EH (cell line): ENCODE measurements around the gene SLC38A5.
A peak's percentile ranks its signal among the peaks of the same experiment; 100 is the strongest.

ENCODE experiments used
- DNase-seq: peaks from one replicate; pipeline ENCODE4 v3.0.0-alpha.2; 2015; ENCODE audit warnings: low read depth

The SLC38A5 gene

GRCh38 chrX:48491809-48492208 lies 21.7 kb upstream of the SLC38A5 start:
- no peak for DNase-seq

- DNase-seq, result peak; percentile 38
Observed at GRCh38 chrX:48490661-48491060, 20.6 kb upstream of the SLC38A5 start.

- no peak for DNase-seq
Observed at GRCh38 chrX:48489892-48490291, 19.8 kb upstream of the SLC38A5 start.

GRCh38 chrX:48489296-48489695 lies 19.2 kb upstream of the SLC38A5 start:
- DNase-seq, result no peak

GRCh38 chrX:48488034-48488433 lies 18.0 kb upstream of the SLC38A5 start:
- DNase-seq, result no peak

- DNase-seq, result peak; percentile 97
Observed at GRCh38 chrX:48487362-48487798, 17.3 kb upstream of the SLC38A5 start.

GRCh38 chrX:48482526-48482925 lies 12.5 kb upstream of the SLC38A5 start:
- no peak for DNase-seq

- DNase-seq, result no peak
Observed at GRCh38 chrX:48480583-48480982, 10.5 kb upstream of the SLC38A5 start.

- DNase-seq, result no peak
Observed at GRCh38 chrX:48480142-48480541, 10.1 kb upstream of the SLC38A5 start.

- DNase-seq, result no peak
Observed at GRCh38 chrX:48478806-48479205, 8.7 kb upstream of the SLC38A5 start.

GRCh38 chrX:48477960-48478755 lies 8.1 kb upstream of the SLC38A5 start:
- no peak for DNase-seq

- DNase-seq, result no peak
Observed at GRCh38 chrX:48476919-48477318, 6.9 kb upstream of the SLC38A5 start.

- peak; percentile 95 for DNase-seq
Observed at GRCh38 chrX:48475774-48476577, 5.9 kb upstream of the SLC38A5 start, which contains the start of gene FTSJ1. Gene FTSJ1 (plus strand): TSS chrX:48476199. CDS start chrX:48478048, 1,849 bp downstream.

- peak; percentile 3 for DNase-seq
Observed at GRCh38 chrX:48475296-48475695, 5.2 kb upstream of the SLC38A5 start.

- DNase-seq, result no peak
Observed at GRCh38 chrX:48474581-48474980, 4.5 kb upstream of the SLC38A5 start.

GRCh38 chrX:48474127-48474526 lies 4.1 kb upstream of the SLC38A5 start:
- DNase-seq, result peak; percentile 29

GRCh38 chrX:48473704-48473990 lies 3.6 kb upstream of the SLC38A5 start:
- DNase-seq, result no peak

GRCh38 chrX:48472851-48473703 lies 3.0 kb upstream of the SLC38A5 start:
- DNase-seq, result peak; percentile 14

- DNase-seq, result no peak
Observed at GRCh38 chrX:48472225-48472624, 2.2 kb upstream of the SLC38A5 start.

GRCh38 chrX:48471504-48471903 lies 1.4 kb upstream of the SLC38A5 start:
- DNase-seq, result no peak

GRCh38 chrX:48470833-48471118 lies 716 bp upstream of the SLC38A5 start:
- DNase-seq, result no peak
